ENCODE data around the gene NKX3-2.
A peak's percentile ranks its signal among the peaks of the same experiment; 100 is the strongest.

The NKX3-2 gene

GRCh38 chr4:13548059-13548983 is 4.0 kb upstream of the NKX3-2 start:
- no peak for TF ChIP-seq CTCF (IDR thresholded peaks at IDR 0.05)
- H3K4me3 ChIP-seq (ENCODE audit: low read depth in 1 of 2, low read length in 1 of 2): peak overlapping the region in 1 of 2 experiments; percentile 56
- H3K4me1 ChIP-seq (ENCODE audit: control insufficient read depth in 1 of 2, insufficient read depth in 1 of 2, low read depth in 1 of 2, low read length in 1 of 2): peaks cover 31 to 42% of the 10 kb centered on the region in 2 experiments
- H3K27ac ChIP-seq: no peak overlapping the region
- peaks cover 100% of the 10 kb centered on the region for H3K27me3 ChIP-seq
- no peaks in the 10 kb centered on the region for H3K36me3 ChIP-seq
- no peaks in the 10 kb centered on the region for H3K9me3 ChIP-seq

- H3K9me3 ChIP-seq: no peaks in the 10 kb centered on the region
- peaks cover 100% of the 10 kb centered on the region for H3K27me3 ChIP-seq
- H3K4me1 ChIP-seq (ENCODE audit: control insufficient read depth in 1 of 2, insufficient read depth in 1 of 2, low read depth in 1 of 2, low read length in 1 of 2): peaks cover 31 to 43% of the 10 kb centered on the region in 2 experiments
- no peak for TF ChIP-seq CTCF (IDR thresholded peaks at IDR 0.05)
- no peaks in the 10 kb centered on the region for H3K36me3 ChIP-seq
- no peak overlapping the region for H3K27ac ChIP-seq
- peak overlapping the region; percentile 41 to 56 for H3K4me3 ChIP-seq (ENCODE audit: low read depth in 1 of 2, low read length in 1 of 2)
Observed at GRCh38 chr4:13547485-13548041, 3.3 kb upstream of the NKX3-2 start.

GRCh38 chr4:13546941-13547484 is 2.7 kb upstream of the NKX3-2 start:
- H3K27me3 ChIP-seq: peaks cover 100% of the 10 kb centered on the region
- H3K4me1 ChIP-seq (ENCODE audit: control insufficient read depth in 1 of 2, insufficient read depth in 1 of 2, low read depth in 1 of 2, low read length in 1 of 2): peaks cover 31 to 48% of the 10 kb centered on the region in 2 experiments
- H3K36me3 ChIP-seq: no peaks in the 10 kb centered on the region
- no peaks in the 10 kb centered on the region for H3K9me3 ChIP-seq
- no peak overlapping the region for H3K27ac ChIP-seq
- TF ChIP-seq CTCF (IDR thresholded peaks at IDR 0.05): no peak
- peak overlapping the region; percentile 41 to 56 for H3K4me3 ChIP-seq (ENCODE audit: low read depth in 1 of 2, low read length in 1 of 2)

- Histone ChIP-seq H3K36me3 (no peaks in the 10 kb centered on the region), H3K27ac (no peak overlapping the region), H3K4me3 (ENCODE audit: low read depth in 1 of 2, low read length in 1 of 2) (peak overlapping the region in 1 of 2 experiments; percentile 56), H3K9me3 (no peaks in the 10 kb centered on the region), H3K4me1 (ENCODE audit: control insufficient read depth in 1 of 2, insufficient read depth in 1 of 2, low read depth in 1 of 2, low read length in 1 of 2) (peaks cover 31 to 52% of the 10 kb centered on the region in 2 experiments), H3K27me3 (peaks cover 100% of the 10 kb centered on the region)
- TF ChIP-seq CTCF (IDR thresholded peaks at IDR 0.05): no peak
Observed at GRCh38 chr4:13546142-13546940, 2.0 kb upstream of the NKX3-2 start.

GRCh38 chr4:13545394-13545808 is 1.1 kb upstream of the NKX3-2 start:
- H3K4me3 ChIP-seq (ENCODE audit: low read depth in 1 of 2, low read length in 1 of 2): peak overlapping the region; percentile 57
- no peak overlapping the region for H3K27ac ChIP-seq
- H3K9me3 ChIP-seq: no peaks in the 10 kb centered on the region
- H3K27me3 ChIP-seq: peaks cover 100% of the 10 kb centered on the region
- no peaks in the 10 kb centered on the region for H3K36me3 ChIP-seq
- TF ChIP-seq CTCF (IDR thresholded peaks at IDR 0.05): no peak
- H3K4me1 ChIP-seq (ENCODE audit: control insufficient read depth in 1 of 2, insufficient read depth in 1 of 2, low read depth in 1 of 2, low read length in 1 of 2): peaks cover 31 to 53% of the 10 kb centered on the region in 2 experiments
